ENCODE results near the gene C1orf105.

DNA sequence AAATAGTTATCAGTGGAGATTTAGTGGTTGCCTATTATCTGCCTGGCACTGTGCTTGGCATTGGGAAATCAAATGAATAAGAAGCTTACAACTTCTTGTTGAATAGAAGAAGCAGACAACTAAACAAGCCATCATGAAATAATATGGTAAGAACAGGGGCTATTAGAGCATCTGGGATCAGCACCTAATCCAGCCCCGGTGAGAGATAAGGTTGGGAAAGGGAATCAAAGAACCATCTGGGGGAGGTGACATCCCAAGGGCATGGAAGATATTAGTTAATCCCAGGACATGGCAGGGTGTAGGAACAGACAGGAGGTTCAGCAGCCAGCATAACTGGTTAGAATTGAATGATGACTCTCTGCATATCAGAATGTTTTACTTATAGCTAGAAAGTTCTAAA lies 76.2 kb downstream of the C1orf105 start:
- TF ChIP-seq, protein P1, sequence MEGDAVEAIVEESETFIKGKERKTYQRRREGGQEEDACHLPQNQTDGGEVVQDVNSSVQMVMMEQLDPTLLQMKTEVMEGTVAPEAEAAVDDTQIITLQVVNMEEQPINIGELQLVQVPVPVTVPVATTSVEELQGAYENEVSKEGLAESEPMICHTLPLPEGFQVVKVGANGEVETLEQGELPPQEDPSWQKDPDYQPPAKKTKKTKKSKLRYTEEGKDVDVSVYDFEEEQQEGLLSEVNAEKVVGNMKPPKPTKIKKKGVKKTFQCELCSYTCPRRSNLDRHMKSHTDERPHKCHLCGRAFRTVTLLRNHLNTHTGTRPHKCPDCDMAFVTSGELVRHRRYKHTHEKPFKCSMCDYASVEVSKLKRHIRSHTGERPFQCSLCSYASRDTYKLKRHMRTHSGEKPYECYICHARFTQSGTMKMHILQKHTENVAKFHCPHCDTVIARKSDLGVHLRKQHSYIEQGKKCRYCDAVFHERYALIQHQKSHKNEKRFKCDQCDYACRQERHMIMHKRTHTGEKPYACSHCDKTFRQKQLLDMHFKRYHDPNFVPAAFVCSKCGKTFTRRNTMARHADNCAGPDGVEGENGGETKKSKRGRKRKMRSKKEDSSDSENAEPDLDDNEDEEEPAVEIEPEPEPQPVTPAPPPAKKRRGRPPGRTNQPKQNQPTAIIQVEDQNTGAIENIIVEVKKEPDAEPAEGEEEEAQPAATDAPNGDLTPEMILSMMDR (IDR thresholded peaks at IDR 0.05): no peak
- TF ChIP-seq EZH2 (IDR thresholded peaks at IDR 0.05): no peak

All from neural progenitor cell (in vitro differentiated cells).